SK-N-SH (cell line): ENCODE data around the gene COMT.

Experiments used
- CTCF ChIP-seq: fragments of 200-600 bp; sonication (generic); IDR thresholded peaks from 2 replicates; pipeline ENCODE4 v1.6.1; 2017; ENCODE audit warnings: antibody characterized with exemption, mild to moderate bottlenecking, moderate library complexity
- EP300 ChIP-seq, 2 experiments: IDR thresholded peaks; 2 replicates each; pipeline versions ENCODE4 v1.4.0 to v1.6.1; 2012; ENCODE audit warnings: borderline replicate concordance in 1 of 2, low read depth in 1 of 2, low read length in 1 of 2
- IRF3 ChIP-seq: fragments of 150-350 bp; IDR thresholded peaks from 2 replicates; pipeline ENCODE4 v1.6.1; 2016; ENCODE audit warnings: mild to moderate bottlenecking, low read depth, low read length
- JUND ChIP-seq: IDR thresholded peaks from 2 replicates; pipeline ENCODE4 v1.4.0; 2012
- MXI1 ChIP-seq: IDR thresholded peaks from 2 replicates; pipeline ENCODE4 v1.6.1; 2012; ENCODE audit warnings: mild to moderate bottlenecking, low read depth, low read length, improper control_type of control experiment
- NFIC ChIP-seq: IDR thresholded peaks from 2 replicates; pipeline ENCODE4 v1.4.0; 2012; ENCODE audit warnings: borderline replicate concordance
- POLR2AphosphoS5 ChIP-seq: IDR thresholded peaks from 2 replicates; pipeline ENCODE4 v1.6.1; 2012; ENCODE audit warnings: low read depth, low read length
- RCOR1 ChIP-seq: fragments of 150-350 bp; IDR thresholded peaks from 2 replicates; pipeline ENCODE4 v1.6.1; 2017; ENCODE audit warnings: antibody characterized with exemption, low read length
- REST ChIP-seq: IDR thresholded peaks from 2 replicates; pipeline ENCODE4 v1.6.1; 2012; ENCODE audit warnings: mild to moderate bottlenecking, low read depth, low read length, moderate library complexity
- SIN3A ChIP-seq: IDR thresholded peaks from 2 replicates; pipeline ENCODE4 v1.6.1; 2012; ENCODE audit warnings: low read depth, mild to moderate bottlenecking, low read length, moderate library complexity, borderline replicate concordance
- TAF1 ChIP-seq: IDR thresholded peaks from 2 replicates; pipeline ENCODE4 v1.6.1; 2012; ENCODE audit warnings: low read depth, mild to moderate bottlenecking, low read length, moderate library complexity, borderline replicate concordance

GRCh38 chr22:20011993-20012740, 70.6 kb downstream of the COMT start:
- TF ChIP-seq JUND (no peak), EP300 (IDR thresholded peaks at IDR 0.05; ENCODE audit: borderline replicate concordance in 1 of 2, low read depth in 1 of 2, low read length in 1 of 2) (no peak), SIN3A (no peak), RCOR1 (no peak), MXI1 (no peak), CTCF (no peak), TAF1 (no peak), IRF3 (no peak), POLR2AphosphoS5 (no peak), REST (no peak), NFIC (no peak)
